GM12892 (cell line): ENCODE measurements around the gene CCDC40.

ENCODE experiments used
- POLR2A ChIP-seq: IDR thresholded peaks from 2 replicates; pipeline ENCODE4 v1.6.1; 2011; ENCODE audit warnings: low read depth, low read length, control low read depth
- POLR2AphosphoS5 ChIP-seq: IDR thresholded peaks from 2 replicates; pipeline ENCODE4 v1.6.1; 2011; ENCODE audit warnings: low read depth, low read length, control low read depth
- TAF1 ChIP-seq: IDR thresholded peaks from 2 replicates; pipeline ENCODE4 v1.6.1; 2011; ENCODE audit warnings: low read depth, mild to moderate bottlenecking, control low read depth, low read length, borderline replicate concordance

GRCh38 chr17:80026359-80027042 lies 9.9 kb upstream of the CCDC40 start:
- no peak for TF ChIP-seq POLR2A
- TF ChIP-seq POLR2AphosphoS5, result no peak
- TF ChIP-seq TAF1, result no peak
